GM12892 (cell line): Measurements from ENCODE around the gene PLAC1.

Source experiments
- POLR2A ChIP-seq: IDR thresholded peaks from 2 replicates; pipeline ENCODE4 v1.6.1; 2011; ENCODE audit warnings: low read depth, low read length, control low read depth
- POLR2AphosphoS5 ChIP-seq: IDR thresholded peaks from 2 replicates; pipeline ENCODE4 v1.6.1; 2011; ENCODE audit warnings: low read depth, low read length, control low read depth

DNA sequence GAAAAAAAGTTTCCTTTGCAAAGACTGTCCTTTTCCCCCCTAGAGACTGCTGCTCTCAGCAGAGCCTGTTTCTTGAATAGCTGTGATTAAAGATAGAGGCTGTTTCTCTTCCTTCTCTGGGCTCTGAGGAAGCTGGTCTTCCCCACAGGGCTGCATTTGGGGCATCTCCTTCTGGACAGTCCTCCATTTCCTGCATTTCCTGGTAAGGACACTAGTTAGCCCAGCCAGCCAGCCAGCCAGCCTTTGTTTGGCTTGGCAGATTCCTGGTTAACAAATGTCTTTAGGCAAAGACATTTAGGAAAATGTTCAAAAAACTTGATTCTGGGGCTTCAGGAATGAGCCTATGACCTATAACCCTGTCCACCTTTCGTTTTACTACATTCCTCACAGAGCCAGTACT, 34.0 kb upstream of the PLAC1 start:
- TF ChIP-seq POLR2A (no peak), POLR2AphosphoS5 (no peak)
